ENCODE results near the gene SLC38A4.

GRCh38 chr12:46785382-46785781 lies 40.4 kb downstream of the SLC38A4 start:
- TF ChIP-seq EZH2 (IDR thresholded peaks at IDR 0.05; ENCODE audit: low read depth, low read length, severe bottlenecking): no peak
- no peak for TF ChIP-seq CTCF (IDR thresholded peaks at IDR 0.05; ENCODE audit: control extremely low read depth in 1 of 3, insufficient read depth in 1 of 3, low read depth in 1 of 3, low read length in 3 of 3)
- no peak for TF ChIP-seq EP300 (IDR thresholded peaks at IDR 0.05; ENCODE audit: borderline replicate concordance in 1 of 2, low read depth in 2 of 2, low read length in 2 of 2)
- TF ChIP-seq YY1 (IDR thresholded peaks at IDR 0.05; ENCODE audit: low read depth, low read length): no peak
- TF ChIP-seq TEAD4 (IDR thresholded peaks at IDR 0.05; ENCODE audit: low read depth, low read length): no peak
- TF ChIP-seq POLR2A (IDR thresholded peaks at IDR 0.05; ENCODE audit: control extremely low read depth in 1 of 2, low read depth in 2 of 2, low read length in 2 of 2): no peak
- TF ChIP-seq CREB1 (IDR thresholded peaks at IDR 0.05): no peak
